ENCODE results near the gene TOMM34. TPM values are rescaled to one million over a fixed set of nuclear protein-coding genes. Genes with fewer than 3 reads are reported as not detected.

Gene TOMM34
- total and polyA plus RNA-seq, 2 experiments from 2014 or later: 27.4 to 38.7 TPM

DNA sequence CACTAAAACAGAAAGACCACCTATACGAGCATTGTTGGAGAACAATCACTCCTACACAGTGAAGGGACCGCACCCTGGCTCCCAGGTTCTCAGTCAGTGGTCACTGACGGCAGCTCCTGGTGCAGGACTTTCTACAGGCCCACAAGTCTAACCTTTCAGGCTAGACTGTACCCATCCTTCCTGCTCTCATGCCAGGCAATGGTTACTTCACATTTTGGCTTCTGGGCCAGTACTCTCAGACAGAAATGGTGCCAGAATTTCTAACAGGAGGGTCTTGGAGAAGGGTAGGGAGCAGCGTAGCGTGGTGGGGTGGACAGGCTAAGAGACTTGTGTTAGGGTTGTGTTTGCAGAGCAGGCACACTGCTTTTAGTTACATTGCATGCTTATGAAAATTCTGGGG lies 12.1 kb downstream of the TOMM34 start:
- H3K27me3 Mint-ChIP-seq (ENCODE audit: insufficient read depth, low read depth, poor library complexity): no peaks in the 10 kb centered on the region
- Histone ChIP-seq H3K9me2 (ENCODE audit: insufficient read depth) (no peaks in the 10 kb centered on the region), H3K36me3 (ENCODE audit: insufficient read depth) (peaks cover 43% of the 10 kb centered on the region), H3K4me2 (no peak overlapping the region), H3K4me3 (no peak overlapping the region), H3K4me1 (ENCODE audit: insufficient read depth) (no peaks in the 10 kb centered on the region), H2AFZ (no peak overlapping the region), H3K27ac (ENCODE audit: low read depth) (no peak overlapping the region), H3K79me2 (replicated peaks; ENCODE audit: insufficient read depth) (no peaks in the 10 kb centered on the region), H3F3A (replicated peaks; ENCODE audit: low read depth) (0 out of 2 replicates have a peak, but pooled peaks cover 4% of the 10 kb centered on the region), H3K27me3 (ENCODE audit: insufficient read depth) (no peaks in the 10 kb centered on the region), H4K20me1 (replicated peaks; ENCODE audit: insufficient read depth) (peaks cover 27% of the 10 kb centered on the region)
- DNase-seq (ENCODE audit: low spot score) (no peak), ATAC-seq (no peak)
- TF ChIP-seq, protein P1, sequence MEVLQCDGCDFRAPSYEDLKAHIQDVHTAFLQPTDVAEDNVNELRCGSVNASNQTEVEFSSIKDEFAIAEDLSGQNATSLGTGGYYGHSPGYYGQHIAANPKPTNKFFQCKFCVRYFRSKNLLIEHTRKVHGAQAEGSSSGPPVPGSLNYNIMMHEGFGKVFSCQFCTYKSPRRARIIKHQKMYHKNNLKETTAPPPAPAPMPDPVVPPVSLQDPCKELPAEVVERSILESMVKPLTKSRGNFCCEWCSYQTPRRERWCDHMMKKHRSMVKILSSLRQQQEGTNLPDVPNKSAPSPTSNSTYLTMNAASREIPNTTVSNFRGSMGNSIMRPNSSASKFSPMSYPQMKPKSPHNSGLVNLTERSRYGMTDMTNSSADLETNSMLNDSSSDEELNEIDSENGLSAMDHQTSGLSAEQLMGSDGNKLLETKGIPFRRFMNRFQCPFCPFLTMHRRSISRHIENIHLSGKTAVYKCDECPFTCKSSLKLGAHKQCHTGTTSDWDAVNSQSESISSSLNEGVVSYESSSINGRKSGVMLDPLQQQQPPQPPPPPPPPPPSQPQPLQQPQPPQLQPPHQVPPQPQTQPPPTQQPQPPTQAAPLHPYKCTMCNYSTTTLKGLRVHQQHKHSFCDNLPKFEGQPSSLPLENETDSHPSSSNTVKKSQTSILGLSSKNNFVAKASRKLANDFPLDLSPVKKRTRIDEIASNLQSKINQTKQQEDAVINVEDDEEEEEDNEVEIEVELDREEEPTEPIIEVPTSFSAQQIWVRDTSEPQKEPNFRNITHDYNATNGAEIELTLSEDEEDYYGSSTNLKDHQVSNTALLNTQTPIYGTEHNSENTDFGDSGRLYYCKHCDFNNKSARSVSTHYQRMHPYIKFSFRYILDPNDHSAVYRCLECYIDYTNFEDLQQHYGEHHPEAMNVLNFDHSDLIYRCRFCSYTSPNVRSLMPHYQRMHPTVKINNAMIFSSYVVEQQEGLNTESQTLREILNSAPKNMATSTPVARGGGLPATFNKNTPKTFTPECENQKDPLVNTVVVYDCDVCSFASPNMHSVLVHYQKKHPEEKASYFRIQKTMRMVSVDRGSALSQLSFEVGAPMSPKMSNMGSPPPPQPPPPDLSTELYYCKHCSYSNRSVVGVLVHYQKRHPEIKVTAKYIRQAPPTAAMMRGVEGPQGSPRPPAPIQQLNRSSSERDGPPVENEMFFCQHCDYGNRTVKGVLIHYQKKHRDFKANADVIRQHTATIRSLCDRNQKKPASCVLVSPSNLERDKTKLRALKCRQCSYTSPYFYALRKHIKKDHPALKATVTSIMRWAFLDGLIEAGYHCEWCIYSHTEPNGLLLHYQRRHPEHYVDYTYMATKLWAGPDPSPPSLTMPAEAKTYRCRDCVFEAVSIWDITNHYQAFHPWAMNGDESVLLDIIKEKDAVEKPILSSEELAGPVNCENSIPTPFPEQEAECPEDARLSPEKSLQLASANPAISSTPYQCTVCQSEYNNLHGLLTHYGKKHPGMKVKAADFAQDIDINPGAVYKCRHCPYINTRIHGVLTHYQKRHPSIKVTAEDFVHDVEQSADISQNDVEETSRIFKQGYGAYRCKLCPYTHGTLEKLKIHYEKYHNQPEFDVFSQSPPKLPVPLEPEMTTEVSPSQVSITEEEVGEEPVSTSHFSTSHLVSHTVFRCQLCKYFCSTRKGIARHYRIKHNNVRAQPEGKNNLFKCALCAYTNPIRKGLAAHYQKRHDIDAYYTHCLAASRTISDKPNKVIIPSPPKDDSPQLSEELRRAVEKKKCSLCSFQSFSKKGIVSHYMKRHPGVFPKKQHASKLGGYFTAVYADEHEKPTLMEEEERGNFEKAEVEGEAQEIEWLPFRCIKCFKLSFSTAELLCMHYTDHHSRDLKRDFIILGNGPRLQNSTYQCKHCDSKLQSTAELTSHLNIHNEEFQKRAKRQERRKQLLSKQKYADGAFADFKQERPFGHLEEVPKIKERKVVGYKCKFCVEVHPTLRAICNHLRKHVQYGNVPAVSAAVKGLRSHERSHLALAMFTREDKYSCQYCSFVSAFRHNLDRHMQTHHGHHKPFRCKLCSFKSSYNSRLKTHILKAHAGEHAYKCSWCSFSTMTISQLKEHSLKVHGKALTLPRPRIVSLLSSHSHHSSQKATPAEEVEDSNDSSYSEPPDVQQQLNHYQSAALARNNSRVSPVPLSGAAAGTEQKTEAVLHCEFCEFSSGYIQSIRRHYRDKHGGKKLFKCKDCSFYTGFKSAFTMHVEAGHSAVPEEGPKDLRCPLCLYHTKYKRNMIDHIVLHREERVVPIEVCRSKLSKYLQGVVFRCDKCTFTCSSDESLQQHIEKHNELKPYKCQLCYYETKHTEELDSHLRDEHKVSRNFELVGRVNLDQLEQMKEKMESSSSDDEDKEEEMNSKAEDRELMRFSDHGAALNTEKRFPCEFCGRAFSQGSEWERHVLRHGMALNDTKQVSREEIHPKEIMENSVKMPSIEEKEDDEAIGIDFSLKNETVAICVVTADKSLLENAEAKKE (CRISPR knock-in tag; IDR thresholded peaks at IDR 0.05): no peak
- TF ChIP-seq STAT1 (IDR thresholded peaks at IDR 0.05; ENCODE audit: unreplicated experiment) (no peak), CREB1 (CRISPR knock-in tag; IDR thresholded peaks at IDR 0.05; ENCODE audit: low read depth) (no peak), ZNF331 (CRISPR knock-in tag; IDR thresholded peaks at IDR 0.05; ENCODE audit: low read depth) (no peak), JUNB (IDR thresholded peaks at IDR 0.05; ENCODE audit: unreplicated experiment) (no peak), NANOG (IDR thresholded peaks at IDR 0.05; ENCODE audit: borderline replicate concordance) (no peak), ZNF114 (CRISPR knock-in tag; IDR thresholded peaks at IDR 0.05) (no peak), POLR2AphosphoS5 (IDR thresholded peaks at IDR 0.05; ENCODE audit: low read depth) (no peak), EZH2 (IDR thresholded peaks at IDR 0.05; ENCODE audit: low read depth, unreplicated experiment) (no peak), EZH2phosphoT487 (IDR thresholded peaks at IDR 0.05; ENCODE audit: unreplicated experiment) (no peak)
- TF ChIP-seq, protein P2, sequence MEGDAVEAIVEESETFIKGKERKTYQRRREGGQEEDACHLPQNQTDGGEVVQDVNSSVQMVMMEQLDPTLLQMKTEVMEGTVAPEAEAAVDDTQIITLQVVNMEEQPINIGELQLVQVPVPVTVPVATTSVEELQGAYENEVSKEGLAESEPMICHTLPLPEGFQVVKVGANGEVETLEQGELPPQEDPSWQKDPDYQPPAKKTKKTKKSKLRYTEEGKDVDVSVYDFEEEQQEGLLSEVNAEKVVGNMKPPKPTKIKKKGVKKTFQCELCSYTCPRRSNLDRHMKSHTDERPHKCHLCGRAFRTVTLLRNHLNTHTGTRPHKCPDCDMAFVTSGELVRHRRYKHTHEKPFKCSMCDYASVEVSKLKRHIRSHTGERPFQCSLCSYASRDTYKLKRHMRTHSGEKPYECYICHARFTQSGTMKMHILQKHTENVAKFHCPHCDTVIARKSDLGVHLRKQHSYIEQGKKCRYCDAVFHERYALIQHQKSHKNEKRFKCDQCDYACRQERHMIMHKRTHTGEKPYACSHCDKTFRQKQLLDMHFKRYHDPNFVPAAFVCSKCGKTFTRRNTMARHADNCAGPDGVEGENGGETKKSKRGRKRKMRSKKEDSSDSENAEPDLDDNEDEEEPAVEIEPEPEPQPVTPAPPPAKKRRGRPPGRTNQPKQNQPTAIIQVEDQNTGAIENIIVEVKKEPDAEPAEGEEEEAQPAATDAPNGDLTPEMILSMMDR (conservative IDR thresholded peaks at IDR 0.05; ENCODE audit: low read depth in 2 of 2): no peak
- TF ChIP-seq, protein P3, sequence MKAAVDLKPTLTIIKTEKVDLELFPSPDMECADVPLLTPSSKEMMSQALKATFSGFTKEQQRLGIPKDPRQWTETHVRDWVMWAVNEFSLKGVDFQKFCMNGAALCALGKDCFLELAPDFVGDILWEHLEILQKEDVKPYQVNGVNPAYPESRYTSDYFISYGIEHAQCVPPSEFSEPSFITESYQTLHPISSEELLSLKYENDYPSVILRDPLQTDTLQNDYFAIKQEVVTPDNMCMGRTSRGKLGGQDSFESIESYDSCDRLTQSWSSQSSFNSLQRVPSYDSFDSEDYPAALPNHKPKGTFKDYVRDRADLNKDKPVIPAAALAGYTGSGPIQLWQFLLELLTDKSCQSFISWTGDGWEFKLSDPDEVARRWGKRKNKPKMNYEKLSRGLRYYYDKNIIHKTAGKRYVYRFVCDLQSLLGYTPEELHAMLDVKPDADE (IDR thresholded peaks at IDR 0.05): no peak
- TF ChIP-seq, protein P4, sequence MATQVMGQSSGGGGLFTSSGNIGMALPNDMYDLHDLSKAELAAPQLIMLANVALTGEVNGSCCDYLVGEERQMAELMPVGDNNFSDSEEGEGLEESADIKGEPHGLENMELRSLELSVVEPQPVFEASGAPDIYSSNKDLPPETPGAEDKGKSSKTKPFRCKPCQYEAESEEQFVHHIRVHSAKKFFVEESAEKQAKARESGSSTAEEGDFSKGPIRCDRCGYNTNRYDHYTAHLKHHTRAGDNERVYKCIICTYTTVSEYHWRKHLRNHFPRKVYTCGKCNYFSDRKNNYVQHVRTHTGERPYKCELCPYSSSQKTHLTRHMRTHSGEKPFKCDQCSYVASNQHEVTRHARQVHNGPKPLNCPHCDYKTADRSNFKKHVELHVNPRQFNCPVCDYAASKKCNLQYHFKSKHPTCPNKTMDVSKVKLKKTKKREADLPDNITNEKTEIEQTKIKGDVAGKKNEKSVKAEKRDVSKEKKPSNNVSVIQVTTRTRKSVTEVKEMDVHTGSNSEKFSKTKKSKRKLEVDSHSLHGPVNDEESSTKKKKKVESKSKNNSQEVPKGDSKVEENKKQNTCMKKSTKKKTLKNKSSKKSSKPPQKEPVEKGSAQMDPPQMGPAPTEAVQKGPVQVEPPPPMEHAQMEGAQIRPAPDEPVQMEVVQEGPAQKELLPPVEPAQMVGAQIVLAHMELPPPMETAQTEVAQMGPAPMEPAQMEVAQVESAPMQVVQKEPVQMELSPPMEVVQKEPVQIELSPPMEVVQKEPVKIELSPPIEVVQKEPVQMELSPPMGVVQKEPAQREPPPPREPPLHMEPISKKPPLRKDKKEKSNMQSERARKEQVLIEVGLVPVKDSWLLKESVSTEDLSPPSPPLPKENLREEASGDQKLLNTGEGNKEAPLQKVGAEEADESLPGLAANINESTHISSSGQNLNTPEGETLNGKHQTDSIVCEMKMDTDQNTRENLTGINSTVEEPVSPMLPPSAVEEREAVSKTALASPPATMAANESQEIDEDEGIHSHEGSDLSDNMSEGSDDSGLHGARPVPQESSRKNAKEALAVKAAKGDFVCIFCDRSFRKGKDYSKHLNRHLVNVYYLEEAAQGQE (IDR thresholded peaks at IDR 0.05; ENCODE audit: unreplicated experiment): no peak
- no peak overlapping the region for H3K27ac Mint-ChIP-seq
- no peaks in the 10 kb centered on the region for H3K4me1 Mint-ChIP-seq
- no peaks in the 10 kb centered on the region for H3K9me3 Mint-ChIP-seq
- H3K4me3 Mint-ChIP-seq: no peak overlapping the region
- peaks cover 76% of the 10 kb centered on the region for H3K36me3 Mint-ChIP-seq (ENCODE audit: low read depth)

All from GM23338 (cell line).